RPMI7951 (cell line): Measurements from ENCODE around the gene FBXO3. TPM values are rescaled to one million over a fixed set of nuclear protein-coding genes. Genes with fewer than 3 reads are reported as not detected.
A peak's percentile ranks its signal among the peaks of the same experiment; 100 is the strongest.

Experiments
- DNase-seq: peaks from one replicate; pipeline ENCODE4 v3.0.0-alpha.2; 2012; ENCODE audit warnings: low read depth
- total RNA-seq: library from RNA; depleted of rRNA; stranded (reverse); fragments of >200 nt; shearing (Covaris generic); gene quantifications from 2 replicates; pipeline ENCODE4 v1.2.3, GENCODE V29; 2014

The FBXO3 gene
- total RNA-seq, 1 experiment from 2014 or later, result 41.2 TPM

GRCh38 chr11:33772870-33773269, 1.4 kb downstream of the FBXO3 start:
- no peak for DNase-seq

GRCh38 chr11:33772300-33772699, 2.0 kb downstream of the FBXO3 start:
- DNase-seq, result no peak

GRCh38 chr11:33770236-33770635, 4.1 kb downstream of the FBXO3 start:
- no peak for DNase-seq

- no peak for DNase-seq
Measured at GRCh38 chr11:33769542-33769941, 4.8 kb downstream of the FBXO3 start.

GRCh38 chr11:33767624-33768023, 6.7 kb downstream of the FBXO3 start:
- no peak for DNase-seq

GRCh38 chr11:33766085-33766484, 8.2 kb downstream of the FBXO3 start:
- no peak for DNase-seq

- no peak for DNase-seq
Measured at GRCh38 chr11:33761471-33761870, 12.8 kb downstream of the FBXO3 start.

GRCh38 chr11:33753304-33753967, 20.9 kb downstream of the FBXO3 start:
- no peak for DNase-seq

GRCh38 chr11:33751878-33752277, 22.4 kb downstream of the FBXO3 start:
- no peak for DNase-seq

- no peak for DNase-seq
Measured at GRCh38 chr11:33747979-33748378, 26.3 kb downstream of the FBXO3 start.

- DNase-seq, result no peak
Measured at GRCh38 chr11:33743291-33743690, 31.0 kb downstream of the FBXO3 start.

GRCh38 chr11:33742249-33742851, 32.0 kb downstream of the FBXO3 start:
- DNase-seq, result no peak

- DNase-seq, result no peak
Measured at GRCh38 chr11:33741806-33742205, 32.5 kb downstream of the FBXO3 start.

- no peak for DNase-seq
Measured at GRCh38 chr11:33737362-33737821, 36.9 kb downstream of the FBXO3 start.

- DNase-seq, result peak; percentile 85
Measured at GRCh38 chr11:33736148-33736812, 38.0 kb downstream of the FBXO3 start, which contains the start of gene CD59. TSS of gene CD59 (minus strand) at chr11:33736423. CDS start at chr11:33722445, 13,978 bp downstream.

- DNase-seq, result peak; percentile 37
Measured at GRCh38 chr11:33735271-33736147, 38.8 kb downstream of the FBXO3 start.

- DNase-seq, result peak; percentile 64
Measured at GRCh38 chr11:33734441-33735270, 39.7 kb downstream of the FBXO3 start.

- no peak for DNase-seq
Measured at GRCh38 chr11:33733980-33734379, 40.3 kb downstream of the FBXO3 start.

GRCh38 chr11:33731723-33732531, 42.4 kb downstream of the FBXO3 start:
- peak; percentile 55 for DNase-seq

- no peak for DNase-seq
Measured at GRCh38 chr11:33730716-33731115, 43.6 kb downstream of the FBXO3 start.
